GM12891 (cell line): ENCODE results near the gene STARD5.

Experiments used
- POLR2A ChIP-seq: IDR thresholded peaks from 2 replicates; pipeline ENCODE4 v1.6.1; 2011; ENCODE audit warnings: low read depth, low read length, control low read depth
- POLR2AphosphoS5 ChIP-seq: IDR thresholded peaks from 2 replicates; pipeline ENCODE4 v1.6.1; 2011; ENCODE audit warnings: low read depth, low read length, control low read depth
- POU2F2 ChIP-seq: IDR thresholded peaks from 2 replicates; pipeline ENCODE4 v1.6.1; 2011; ENCODE audit warnings: low read depth, mild to moderate bottlenecking, control low read depth, low read length, moderate library complexity
- TAF1 ChIP-seq: IDR thresholded peaks from 2 replicates; pipeline ENCODE4 v1.6.1; 2011; ENCODE audit warnings: low read depth, low read length, control low read depth

- no peak for TF ChIP-seq POLR2A
- no peak for TF ChIP-seq POLR2AphosphoS5
- no peak for TF ChIP-seq TAF1
- no peak for TF ChIP-seq POU2F2
These were observed 12.0 kb downstream of the STARD5 start for GRCh38 chr15:81311752-81312464.
